COLO668 (cell line): ENCODE data around the gene C1D.

Experiments used
- DNase-seq: peaks from one replicate; lab custom pipeline; 2025; ENCODE audit not compliant: unreplicated experiment; lab: John Stamatoyannopoulos, UW

C1D gene

GRCh38 chr2:68059784-68060525 is 2.8 kb downstream of the C1D start:
- no peak for DNase-seq

- no peak for DNase-seq
Observed at GRCh38 chr2:68057658-68058396, 5.0 kb downstream of the C1D start.

- no peak for DNase-seq
Observed at GRCh38 chr2:68052717-68053422, 9.9 kb downstream of the C1D start.

DNA sequence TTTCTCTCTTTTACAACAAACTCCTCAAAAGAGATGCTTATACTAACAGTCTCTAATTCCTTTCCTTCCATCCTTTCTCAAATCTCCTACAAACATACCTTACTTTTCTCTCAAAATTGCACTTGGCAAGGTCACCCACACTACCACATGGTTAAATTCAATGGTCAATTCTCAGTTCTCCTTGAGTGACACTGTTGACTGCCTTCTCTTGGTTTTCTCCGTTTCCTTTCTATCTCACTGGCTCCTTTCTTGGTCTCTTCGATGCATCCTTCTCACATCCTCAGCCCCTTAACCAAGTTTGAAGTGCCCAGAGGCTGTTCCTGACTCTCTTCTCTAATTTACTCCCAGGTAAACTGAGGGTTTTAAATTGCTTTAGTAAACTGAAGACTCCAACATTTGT is 12.5 kb downstream of the C1D start:
- no peak for DNase-seq

- no peak for DNase-seq
Observed at GRCh38 chr2:68046642-68047240, 16.1 kb downstream of the C1D start.

DNA sequence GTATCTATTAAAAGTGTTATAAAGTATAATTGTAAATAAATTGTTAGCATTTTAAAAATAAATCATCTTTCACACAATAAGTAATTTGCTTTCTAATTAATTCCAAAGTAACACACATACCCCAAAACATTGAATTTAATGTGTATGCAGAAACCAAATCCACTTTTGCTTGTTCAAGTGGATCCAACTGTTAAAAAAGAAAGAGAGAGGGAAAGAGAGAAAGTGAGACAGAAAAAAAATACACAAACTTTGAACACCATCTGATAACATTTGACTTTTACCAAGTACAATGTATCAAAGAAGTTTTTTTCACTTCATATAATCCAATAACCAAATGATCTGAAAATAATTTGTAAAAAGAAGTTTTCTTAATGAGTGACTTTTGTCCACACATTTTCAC is 16.6 kb downstream of the C1D start:
- no peak for DNase-seq

DNA sequence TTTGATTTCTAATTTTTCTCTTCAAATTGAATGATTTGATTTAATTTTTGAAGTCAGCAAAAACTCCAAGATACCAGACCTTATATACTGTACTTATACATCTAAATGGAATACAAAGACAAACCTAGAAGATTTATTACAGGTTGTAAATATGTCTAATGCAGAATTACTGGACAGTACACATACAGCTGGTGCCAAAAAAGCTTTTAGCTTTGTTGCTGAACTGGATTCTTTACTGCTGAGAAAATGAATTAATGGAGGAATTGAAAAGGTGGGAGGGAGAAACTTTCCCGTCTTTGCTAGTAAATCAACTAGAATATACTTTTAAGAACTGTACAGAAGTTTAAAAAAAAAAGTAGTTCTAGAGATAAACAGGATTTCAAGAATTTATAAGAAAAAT is 17.5 kb downstream of the C1D start:
- DNase-seq: no peak

GRCh38 chr2:68044099-68044498 is 18.7 kb downstream of the C1D start:
- no peak for DNase-seq

- DNase-seq: no peak
Observed at GRCh38 chr2:68043695-68044094, 19.1 kb downstream of the C1D start.

DNA sequence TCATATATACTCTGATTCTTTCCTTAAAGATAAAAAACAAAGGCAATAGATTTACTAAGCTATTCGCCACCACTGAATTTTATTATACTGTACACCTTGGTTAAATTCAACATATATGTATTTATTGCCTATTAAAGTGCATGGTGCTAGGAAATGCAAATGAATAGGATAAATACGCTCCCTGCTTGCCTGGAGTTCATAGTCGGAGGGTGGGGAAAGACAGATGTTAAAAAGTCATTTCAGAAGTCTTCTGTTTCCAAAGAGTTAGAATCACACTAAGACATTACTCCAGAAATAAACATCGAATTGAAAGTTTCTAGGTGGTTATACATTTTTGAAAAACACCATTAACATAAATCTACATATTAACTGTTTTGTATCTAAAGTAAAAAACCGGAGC is 19.8 kb downstream of the C1D start:
- no peak for DNase-seq

- DNase-seq: no peak
Observed at GRCh38 chr2:68041704-68042245, 21.0 kb downstream of the C1D start.

- DNase-seq: no peak
Observed at GRCh38 chr2:68040078-68040477, 22.7 kb downstream of the C1D start.

DNA sequence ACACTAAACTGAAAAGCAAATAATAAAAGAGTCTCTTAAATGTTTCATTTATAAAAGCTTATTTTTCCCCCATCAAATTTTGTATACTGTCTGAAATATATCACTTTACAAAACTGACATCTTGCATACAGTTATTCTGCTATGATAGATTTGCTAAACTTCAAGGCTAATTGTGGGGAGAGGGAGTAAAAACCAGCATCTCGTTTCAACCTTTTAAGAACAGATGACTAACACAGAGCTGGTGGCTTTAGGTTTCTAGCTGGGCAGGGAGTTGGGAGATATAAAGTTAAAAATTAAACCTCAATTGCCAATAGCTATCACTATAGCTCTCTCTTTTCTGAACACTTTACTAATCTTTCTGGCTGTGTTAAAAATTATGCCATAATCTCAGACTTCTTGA is 23.5 kb downstream of the C1D start:
- no peak for DNase-seq

GRCh38 chr2:68032702-68033101 is 30.1 kb downstream of the C1D start:
- no peak for DNase-seq

DNA sequence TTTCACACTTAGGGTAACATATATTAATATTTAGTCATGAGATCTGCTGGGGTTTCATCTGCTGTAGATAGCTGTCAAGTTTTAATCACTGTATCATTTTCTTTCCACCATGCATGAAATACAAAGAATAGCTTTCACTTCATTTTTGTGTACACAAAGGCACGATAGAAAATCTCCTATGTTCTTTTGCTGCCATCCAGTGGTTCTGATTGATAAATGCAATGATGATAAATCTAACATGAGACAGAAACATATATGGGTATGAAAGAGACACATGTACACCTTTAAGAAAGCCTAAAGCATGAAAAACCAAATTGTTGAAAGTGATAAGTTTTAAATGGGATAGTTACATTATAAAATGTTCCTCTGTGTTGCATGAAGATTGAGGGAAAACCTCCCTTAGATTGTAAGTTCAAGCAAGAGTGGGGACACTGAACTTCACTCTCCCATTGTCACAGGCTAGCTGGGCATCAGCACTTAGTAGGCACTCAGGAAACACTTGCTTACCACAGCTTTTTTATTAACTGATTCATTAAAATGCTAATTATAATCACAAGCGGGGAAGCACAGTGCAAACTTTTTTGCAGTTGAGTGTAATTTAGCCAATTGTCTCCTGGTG is 31.2 kb downstream of the C1D start:
- peak; percentile 7 for DNase-seq

DNA sequence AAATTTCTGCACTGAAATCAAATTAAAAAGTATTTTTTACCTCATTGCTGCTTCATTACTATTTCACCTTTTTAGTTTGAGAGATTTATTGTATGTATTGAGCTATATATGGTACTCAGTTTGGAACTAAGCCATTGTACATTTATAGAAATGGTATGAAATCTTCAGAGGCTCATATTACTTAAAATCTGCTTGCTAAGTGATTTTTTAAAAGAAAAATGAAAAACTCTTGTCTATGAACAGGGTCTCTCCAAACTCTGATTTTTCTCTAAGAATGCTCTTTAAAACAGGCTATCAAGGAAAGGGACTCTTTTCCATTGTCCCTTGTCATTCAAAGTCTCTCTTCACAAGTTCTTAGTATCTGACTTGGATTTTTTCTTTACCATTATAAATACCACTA is 31.8 kb downstream of the C1D start:
- no peak for DNase-seq

- no peak for DNase-seq
Observed at GRCh38 chr2:68030529-68030928, 32.3 kb downstream of the C1D start.

DNA sequence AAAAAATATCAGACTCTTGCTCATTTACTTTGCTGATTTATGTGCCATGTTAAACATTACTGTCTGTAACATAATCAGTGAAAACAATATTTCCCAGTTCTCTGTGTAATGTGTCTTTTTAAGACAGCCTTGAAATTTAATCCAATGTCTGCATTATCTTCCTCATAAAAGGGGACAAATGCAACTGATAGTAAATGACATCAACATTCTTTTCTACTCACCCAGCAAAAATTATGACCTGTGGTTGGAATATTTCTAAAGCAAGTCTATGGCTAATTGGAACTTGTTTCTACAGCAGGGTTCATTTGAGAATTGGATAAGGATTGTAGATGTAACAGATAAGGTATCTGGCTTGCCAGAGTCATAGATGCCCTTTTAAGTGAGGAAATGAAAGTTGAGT is 34.8 kb downstream of the C1D start:
- no peak for DNase-seq

DNA sequence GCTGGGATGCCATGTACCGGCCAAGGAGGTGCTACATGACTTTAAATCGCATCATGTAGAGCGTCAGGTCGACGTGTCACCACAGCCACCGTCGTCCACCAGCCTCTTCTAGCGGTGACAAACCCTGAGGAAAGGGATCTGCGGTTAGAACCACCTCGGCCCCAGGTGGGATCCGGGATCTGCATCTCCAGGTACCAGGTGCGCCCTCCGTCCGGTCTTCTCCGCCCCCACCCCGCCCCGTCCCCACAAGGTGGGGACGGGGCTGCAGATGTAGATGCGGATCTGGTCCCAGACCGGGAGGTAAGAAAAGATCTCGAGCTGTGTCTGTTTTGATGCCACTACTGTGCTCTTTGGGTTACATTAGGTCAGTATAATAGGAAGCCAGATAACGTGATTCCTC is 38.4 kb downstream of the C1D start:
- DNase-seq: no peak

DNA sequence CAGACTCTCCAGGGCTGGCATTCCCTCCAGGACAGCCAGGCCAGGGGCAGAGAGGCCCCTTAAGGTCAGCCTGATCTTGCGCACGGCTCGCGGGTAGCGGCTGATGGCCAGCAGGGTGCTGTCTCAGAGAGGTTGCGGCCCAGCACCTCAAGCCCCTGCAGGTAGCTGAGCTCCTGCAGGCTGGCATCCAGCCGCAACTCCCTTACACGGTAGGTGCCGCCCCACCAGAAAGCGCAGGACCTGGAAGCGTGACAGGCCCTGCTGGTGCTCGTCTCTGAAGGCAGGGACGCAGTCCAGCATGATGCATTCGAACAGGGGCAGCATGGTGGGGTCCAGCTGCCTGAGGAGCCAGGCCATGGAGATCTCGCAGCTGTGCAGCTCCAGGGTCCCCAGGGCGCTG is 38.9 kb downstream of the C1D start:
- no peak for DNase-seq

GRCh38 chr2:68018727-68019126 is 44.1 kb downstream of the C1D start:
- DNase-seq: no peak
